ENCODE data around the gene CTTNBP2NL. TPM values are rescaled to one million over a fixed set of nuclear protein-coding genes. Genes with fewer than 3 reads are reported as not detected.
"Not testable (repeated sequence)": the region's sequence is repeated elsewhere in the genome, so short reads cannot be mapped to it uniquely, and the experiment has no call there.

Gene CTTNBP2NL
- total RNA-seq, 1 experiment from 2014 or later: 11.9 TPM

GRCh38 chr1:112466078-112466660, 70.2 kb downstream of the CTTNBP2NL start:
- no peaks in the 10 kb centered on the region for H3K27me3 ChIP-seq
- no peaks in the 10 kb centered on the region; the same call in none of the 2 replicates for H3K36me3 ChIP-seq
- peak overlapping the region; percentile 14 for H3K4me3 ChIP-seq
- DNase-seq: peak; percentile 94
- no peaks in the 10 kb centered on the region for H3K9me3 ChIP-seq

GRCh38 chr1:112470324-112470723, 74.3 kb downstream of the CTTNBP2NL start:
- DNase-seq, H3K36me3 ChIP-seq, H3K9me3 ChIP-seq, H3K4me3 ChIP-seq, H3K27me3 ChIP-seq: not testable (repeated sequence)

DNA sequence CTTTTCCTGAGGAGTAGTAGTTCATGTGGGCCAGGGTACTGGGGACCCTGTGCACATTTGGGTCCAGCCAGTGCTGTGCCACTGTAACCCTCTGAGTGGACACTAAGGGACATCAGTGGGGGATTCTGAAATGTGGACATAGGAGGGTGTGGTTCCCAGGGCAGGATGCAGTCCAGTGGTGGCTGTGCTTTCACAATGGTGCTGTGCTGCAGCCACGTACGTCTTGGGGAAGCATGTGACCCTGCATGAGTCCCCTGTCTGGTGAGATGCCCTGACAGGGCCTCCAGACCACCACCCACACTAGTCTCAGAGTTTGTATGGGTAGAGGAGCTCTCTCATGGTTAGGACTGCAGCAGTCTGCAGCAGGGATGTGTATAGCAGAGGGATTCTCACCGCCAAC, 75.0 kb downstream of the CTTNBP2NL start:
- no peak for DNase-seq
- Histone ChIP-seq H3K9me3 (peaks cover 6% of the 10 kb centered on the region; the same call in 1 of the 2 replicates), H3K36me3 (no peaks in the 10 kb centered on the region), H3K27me3 (no peaks in the 10 kb centered on the region), H3K4me3 (no peak overlapping the region)

DNA sequence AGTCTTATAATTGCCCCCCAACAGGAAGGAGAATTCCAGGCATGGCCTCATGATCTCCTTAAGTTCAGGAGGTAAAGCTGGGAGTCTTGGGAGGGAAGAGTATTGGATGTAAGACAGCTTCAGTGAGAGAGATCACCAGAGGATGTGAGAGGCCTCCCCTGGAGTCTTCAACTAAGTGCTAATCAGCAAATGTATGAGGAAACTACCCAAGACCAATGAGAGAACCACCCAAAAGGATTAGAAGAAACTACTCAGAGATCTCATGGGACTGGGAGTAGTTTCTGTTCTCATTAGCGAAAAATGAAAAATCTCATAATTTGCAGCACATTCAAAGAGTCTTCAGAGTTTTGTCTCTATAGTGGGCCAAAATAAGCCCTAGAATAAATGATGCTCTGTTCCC, 76.1 kb downstream of the CTTNBP2NL start:
- H3K9me3 ChIP-seq: peaks cover 16% of the 10 kb centered on the region
- no peak for DNase-seq
- no peaks in the 10 kb centered on the region for H3K27me3 ChIP-seq
- no peak overlapping the region for H3K4me3 ChIP-seq
- no peaks in the 10 kb centered on the region for H3K36me3 ChIP-seq

DNA sequence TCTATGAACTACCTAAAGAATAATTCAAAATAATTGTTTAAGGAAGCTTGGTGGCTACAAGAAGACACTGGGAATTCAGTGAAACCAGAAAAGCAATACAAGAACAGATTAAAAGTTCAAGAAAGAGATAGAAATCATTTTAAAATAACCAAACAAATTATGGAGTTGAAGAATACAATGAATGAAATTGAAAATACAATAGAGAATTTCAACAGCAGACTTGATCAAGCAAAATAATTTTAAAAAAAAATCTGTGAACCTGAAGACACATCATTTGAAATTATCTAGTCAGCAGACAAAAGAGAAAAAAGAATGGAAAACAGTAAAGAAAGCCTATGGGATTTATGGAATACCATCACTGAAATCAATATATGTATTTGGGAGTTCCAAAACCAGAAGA, 81.5 kb downstream of the CTTNBP2NL start:
- no peaks in the 10 kb centered on the region; the same call in 1 of the 2 replicates for H3K27me3 ChIP-seq
- peaks cover 49% of the 10 kb centered on the region for H3K9me3 ChIP-seq
- H3K4me3 ChIP-seq: no peak overlapping the region
- no peak for DNase-seq
- no peaks in the 10 kb centered on the region for H3K36me3 ChIP-seq

DNA sequence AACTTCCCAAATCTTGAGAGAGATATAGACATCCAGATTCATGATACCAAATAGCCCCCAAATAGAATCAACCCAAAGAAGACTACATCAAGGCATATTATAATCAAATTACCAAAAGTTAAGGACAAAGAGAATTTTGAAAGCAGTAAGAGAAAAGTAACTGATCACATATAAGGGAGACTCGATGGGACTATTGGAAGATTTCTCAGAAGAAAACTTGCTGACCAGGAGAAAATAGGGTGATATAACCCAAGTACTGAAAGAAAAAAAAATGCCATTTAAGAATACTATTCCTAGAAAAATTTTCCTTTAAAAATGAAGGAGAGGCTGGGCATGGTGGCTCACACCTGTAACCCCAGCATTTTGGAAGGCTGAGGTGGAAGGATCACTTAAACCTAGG, 82.3 kb downstream of the CTTNBP2NL start:
- H3K9me3 ChIP-seq: peaks cover 51% of the 10 kb centered on the region
- no peaks in the 10 kb centered on the region; the same call in 1 of the 2 replicates for H3K27me3 ChIP-seq
- no peaks in the 10 kb centered on the region for H3K36me3 ChIP-seq
- no peak for DNase-seq
- H3K4me3 ChIP-seq: no peak overlapping the region

DNA sequence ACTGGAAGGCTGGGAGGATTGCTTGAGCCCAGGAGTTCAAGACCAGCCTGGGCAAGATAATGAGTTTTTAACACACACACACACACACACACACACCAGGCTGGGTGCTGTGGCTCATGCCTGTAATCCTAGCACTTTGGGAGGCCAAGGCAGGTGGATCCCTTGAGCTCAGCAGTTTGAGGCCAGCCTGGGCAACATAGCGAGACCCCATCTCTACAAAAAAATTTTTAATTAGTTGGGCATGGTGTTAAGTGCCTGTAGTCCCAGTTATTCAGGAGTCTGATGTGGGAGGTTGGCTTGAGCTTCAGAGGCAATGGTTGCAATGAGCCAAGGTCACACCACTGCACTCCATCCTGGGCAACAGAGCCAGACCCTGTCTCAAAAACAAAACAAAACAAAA, 90.0 kb downstream of the CTTNBP2NL start:
- DNase-seq, H3K4me3 ChIP-seq, H3K9me3 ChIP-seq: not testable (repeated sequence)

GRCh38 chr1:112487686-112488085, 91.7 kb downstream of the CTTNBP2NL start:
- H3K27me3 ChIP-seq, H3K9me3 ChIP-seq, DNase-seq, H3K4me3 ChIP-seq, H3K36me3 ChIP-seq: not testable (repeated sequence)

More for the DNA sequence above, 90.0 kb downstream of the CTTNBP2NL start:
- not testable (repeated sequence) for H3K27me3 ChIP-seq, H3K36me3 ChIP-seq

- no peaks in the 10 kb centered on the region; the same call in 1 of the 2 replicates for H3K27me3 ChIP-seq
- no peak overlapping the region for H3K4me3 ChIP-seq
- H3K9me3 ChIP-seq: no peaks in the 10 kb centered on the region
- no peaks in the 10 kb centered on the region for H3K36me3 ChIP-seq
- DNase-seq: no peak
These were observed 92.1 kb downstream of the CTTNBP2NL start for GRCh38 chr1:112488141-112488540.

DNA sequence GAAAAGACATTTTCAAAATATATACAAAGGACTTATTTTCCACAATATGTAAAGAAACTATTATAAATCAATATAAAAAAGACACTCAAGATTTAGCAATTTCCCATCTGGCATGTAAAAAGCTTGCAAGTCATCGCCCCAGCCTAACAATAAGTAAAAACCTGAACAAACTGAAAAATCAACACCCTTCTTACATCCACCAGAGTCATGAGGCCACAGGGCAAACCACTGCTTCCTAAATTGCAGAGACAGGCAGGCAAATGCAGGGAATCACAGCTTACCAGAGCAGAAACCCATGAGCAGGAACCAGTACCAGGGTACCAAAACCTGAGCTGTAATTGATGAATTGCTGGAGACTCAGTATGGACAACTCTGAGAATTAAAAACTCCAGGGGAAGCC, 96.1 kb downstream of the CTTNBP2NL start:
- Histone ChIP-seq H3K27me3 (no peaks in the 10 kb centered on the region), H3K4me3 (no peak overlapping the region), H3K36me3 (no peaks in the 10 kb centered on the region), H3K9me3 (no peaks in the 10 kb centered on the region)
- DNase-seq: no peak

- Histone ChIP-seq H3K27me3 (no peaks in the 10 kb centered on the region), H3K4me3 (no peak overlapping the region), H3K36me3 (no peaks in the 10 kb centered on the region), H3K9me3 (no peaks in the 10 kb centered on the region)
- no peak for DNase-seq
These were observed 97.3 kb downstream of the CTTNBP2NL start for GRCh38 chr1:112493351-112493750.

GRCh38 chr1:112496290-112496689, 100.3 kb downstream of the CTTNBP2NL start:
- DNase-seq: no peak
- H3K27me3 ChIP-seq: no peaks in the 10 kb centered on the region
- no peak overlapping the region for H3K4me3 ChIP-seq
- H3K36me3 ChIP-seq: no peaks in the 10 kb centered on the region
- no peaks in the 10 kb centered on the region for H3K9me3 ChIP-seq

DNA sequence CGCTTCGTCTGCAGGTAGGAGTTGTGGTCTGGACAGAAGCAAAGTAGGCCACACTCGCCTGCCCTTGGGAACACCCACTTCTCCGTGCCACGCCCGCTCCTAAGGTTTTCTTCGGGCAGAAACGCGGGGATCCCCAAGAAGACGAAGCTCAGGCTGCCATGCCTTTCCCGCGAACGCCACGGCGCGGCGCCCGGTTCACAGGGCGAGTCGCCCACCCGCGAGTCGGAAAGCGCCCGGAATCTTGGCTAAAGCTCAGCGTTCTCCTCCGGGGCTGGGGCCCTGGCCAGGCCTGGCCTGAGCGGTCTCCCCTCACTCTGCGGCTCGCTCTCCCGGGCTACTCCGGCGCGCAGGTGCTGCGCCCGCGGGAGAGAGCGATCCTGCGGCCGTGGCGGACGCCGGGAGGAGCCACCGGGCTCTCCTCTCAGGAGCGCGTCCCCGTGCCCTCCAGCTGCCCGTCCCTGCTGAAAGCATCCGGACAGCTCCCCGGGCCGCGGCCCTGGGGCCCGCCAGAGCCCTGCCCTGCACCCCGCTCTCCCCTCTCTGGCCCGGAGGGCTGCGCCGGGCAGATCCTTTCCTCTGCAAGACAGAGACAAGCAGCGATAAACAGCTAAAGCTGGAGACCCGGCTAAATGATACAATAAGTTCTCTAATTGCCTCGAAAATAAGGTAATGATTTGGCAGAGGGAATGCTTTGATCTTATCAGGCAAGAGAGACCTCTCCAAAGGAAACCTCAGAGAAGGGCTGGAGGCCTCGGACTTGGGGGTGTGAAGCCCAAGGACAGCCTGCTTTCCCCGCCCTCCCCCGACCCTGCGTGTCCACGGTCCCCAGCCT, 106.0 kb downstream of the CTTNBP2NL start:
- H3K27me3 ChIP-seq: no peaks in the 10 kb centered on the region
- peak overlapping the region; percentile 46 for H3K4me3 ChIP-seq
- H3K36me3 ChIP-seq: no peaks in the 10 kb centered on the region
- DNase-seq: peak; percentile 84
- no peaks in the 10 kb centered on the region for H3K9me3 ChIP-seq

DNA sequence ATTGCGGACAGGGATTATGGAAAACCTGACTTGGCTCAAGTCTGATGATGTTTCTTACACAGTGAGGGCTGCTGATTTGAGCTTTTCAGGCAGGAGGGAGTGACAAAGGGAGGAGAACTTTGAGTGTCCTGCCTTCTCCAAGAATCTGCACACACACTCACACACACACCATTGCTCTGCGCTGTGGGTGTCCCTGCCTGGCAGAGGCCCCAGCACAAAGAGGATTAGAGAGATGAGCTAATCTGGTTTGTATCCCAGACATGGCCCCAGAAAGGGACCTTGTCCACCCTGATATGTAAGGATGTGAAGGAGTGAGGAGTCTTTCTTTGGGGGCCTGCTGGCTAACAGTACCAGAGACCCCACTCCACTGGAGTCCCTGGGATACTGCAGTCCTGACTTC, 106.8 kb downstream of the CTTNBP2NL start:
- no peaks in the 10 kb centered on the region for H3K36me3 ChIP-seq
- H3K9me3 ChIP-seq: no peaks in the 10 kb centered on the region
- no peaks in the 10 kb centered on the region for H3K27me3 ChIP-seq
- H3K4me3 ChIP-seq: no peak overlapping the region
- DNase-seq: peak; percentile 50

GRCh38 chr1:112504001-112504660, 108.1 kb downstream of the CTTNBP2NL start:
- no peak for DNase-seq
- H3K4me3 ChIP-seq: no peak overlapping the region
- no peaks in the 10 kb centered on the region for H3K27me3 ChIP-seq
- H3K9me3 ChIP-seq: no peaks in the 10 kb centered on the region
- no peaks in the 10 kb centered on the region for H3K36me3 ChIP-seq

DNA sequence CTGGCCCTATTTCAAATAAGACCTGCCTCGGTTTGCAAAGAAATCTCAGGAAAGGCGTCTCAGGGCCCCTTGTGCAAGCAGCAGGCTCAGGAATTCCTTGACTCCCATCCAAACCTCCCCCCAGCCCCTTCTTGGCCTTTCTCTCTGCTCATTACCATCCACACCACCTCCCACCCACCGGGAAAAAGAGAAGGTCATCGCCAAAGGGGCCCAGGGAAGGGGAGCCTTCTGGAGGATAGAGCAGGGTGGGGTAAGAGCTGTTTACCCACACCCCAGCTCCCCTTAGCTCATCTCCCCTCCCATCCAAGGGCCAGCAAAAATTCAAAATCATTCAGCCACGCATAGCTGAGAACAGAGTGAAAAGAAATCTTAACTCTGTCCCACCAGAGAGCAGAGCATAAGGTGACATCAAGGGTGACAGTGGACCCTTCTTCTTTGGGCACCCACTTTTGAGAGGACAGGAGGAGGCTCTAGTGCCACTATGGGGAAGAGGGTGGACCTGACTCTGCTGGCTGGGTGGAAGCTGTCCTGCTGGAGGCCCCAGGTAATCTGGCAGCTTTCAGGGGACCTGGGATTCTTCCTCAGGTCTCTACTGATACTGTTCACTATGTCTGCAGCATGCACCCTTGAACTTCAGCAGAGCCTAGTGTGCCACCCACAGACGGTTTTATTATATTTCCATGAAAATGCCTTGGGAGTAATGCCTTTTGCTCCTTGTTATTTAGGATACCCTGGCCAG, 108.8 kb downstream of the CTTNBP2NL start:
- Histone ChIP-seq H3K9me3 (no peaks in the 10 kb centered on the region), H3K4me3 (no peak overlapping the region), H3K36me3 (no peaks in the 10 kb centered on the region), H3K27me3 (no peaks in the 10 kb centered on the region)
- DNase-seq: no peak

DNA sequence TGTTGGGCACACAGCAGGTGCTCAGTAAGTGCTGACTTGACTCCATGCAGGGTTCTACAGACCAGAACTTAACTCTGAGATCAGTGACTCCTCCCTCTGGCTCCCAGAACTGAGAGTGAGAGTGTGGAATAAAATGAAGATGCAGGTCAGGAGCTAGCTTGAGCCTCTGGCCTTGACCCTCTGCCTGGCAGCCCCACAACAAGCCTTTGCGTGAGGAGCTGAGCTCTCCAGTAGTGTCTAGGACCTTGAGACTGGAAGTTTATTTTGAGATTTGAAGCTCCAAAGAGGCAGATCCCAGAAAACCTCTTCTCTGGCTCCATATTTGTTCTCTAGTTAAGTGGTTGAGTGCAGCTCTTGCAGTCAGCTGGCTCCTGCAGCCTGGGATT, 109.4 kb downstream of the CTTNBP2NL start:
- Histone ChIP-seq H3K27me3 (no peaks in the 10 kb centered on the region), H3K4me3 (no peak overlapping the region), H3K36me3 (no peaks in the 10 kb centered on the region), H3K9me3 (no peaks in the 10 kb centered on the region)
- DNase-seq: no peak
